Loucy (cell line): ENCODE measurements around the gene MAPKAP1.

Source experiments
- H2AFZ ChIP-seq: fragments of 200-600 bp; sonication (generic); 2 replicates; pipeline ENCODE4 v1.6.0; 2016; ENCODE audit warnings: antibody characterized with exemption, mild to moderate bottlenecking, low read length, moderate library complexity
- H3F3A ChIP-seq: fragments of 200-600 bp; 2 replicates; pipeline ENCODE4 v1.6.0; 2016; ENCODE audit warnings: antibody characterized with exemption, low read depth, mild to moderate bottlenecking
- H3K27me3 ChIP-seq: fragments of 200-600 bp; sonication (generic); 2 replicates; pipeline ENCODE4 v1.6.1; 2014; ENCODE audit warnings: low read length, mild to moderate bottlenecking; ENCODE audit not compliant: insufficient read depth, poor library complexity, severe bottlenecking
- H3K36me3 ChIP-seq: fragments of 200-600 bp; sonication (generic); 2 replicates; pipeline ENCODE4 v1.6.1; 2016; ENCODE audit warnings: low read length; ENCODE audit not compliant: insufficient read depth
- H3K4me1 ChIP-seq: fragments of 200-600 bp; sonication (generic); 2 replicates; pipeline ENCODE4 v1.5.1; 2014; ENCODE audit warnings: low read length, mild to moderate bottlenecking; ENCODE audit not compliant: insufficient read depth, poor library complexity, severe bottlenecking
- H3K4me2 ChIP-seq: fragments of 200-600 bp; sonication (generic); 2 replicates; pipeline ENCODE4 v1.6.0; 2014; ENCODE audit warnings: antibody characterized with exemption, low read length, low read depth, mild to moderate bottlenecking; ENCODE audit not compliant: poor library complexity, severe bottlenecking
- H3K4me3 ChIP-seq: fragments of 200-600 bp; sonication (generic); 2 replicates; pipeline ENCODE4 v1.5.1; 2014; ENCODE audit warnings: low read length, mild to moderate bottlenecking, mixed read lengths; ENCODE audit not compliant: poor library complexity, severe bottlenecking
- H3K79me2 ChIP-seq: fragments of 200-600 bp; sonication (generic); 2 replicates; pipeline ENCODE4 v1.6.1; 2014; ENCODE audit warnings: low read length; ENCODE audit not compliant: insufficient read depth
- H3K9ac ChIP-seq: fragments of 200-600 bp; sonication (generic); 2 replicates; pipeline ENCODE4 v1.6.0; 2014; ENCODE audit warnings: mild to moderate bottlenecking, low read depth, low read length, moderate library complexity; ENCODE audit not compliant: poor library complexity, severe bottlenecking
- H3K9me2 ChIP-seq: fragments of 200-600 bp; sonication (generic); replicated peaks from 2 replicates; pipeline ENCODE4 v1.6.1; 2016; ENCODE audit warnings: low read depth, low read length, mixed read lengths
- H3K9me3 ChIP-seq: fragments of 200-600 bp; sonication (generic); 2 replicates; pipeline ENCODE4 v1.6.1; 2014; ENCODE audit warnings: mild to moderate bottlenecking, antibody characterized with exemption, low read length, low read depth; ENCODE audit not compliant: insufficient read depth
- H4K20me1 ChIP-seq: fragments of 200-600 bp; sonication (generic); 2 replicates; pipeline ENCODE4 v1.6.0; 2014; ENCODE audit warnings: antibody characterized with exemption, low read length, mild to moderate bottlenecking; ENCODE audit not compliant: insufficient read depth, poor library complexity, severe bottlenecking
- EZH2phosphoT487 ChIP-seq: fragments of 200-600 bp; IDR thresholded peaks from 2 replicates; pipeline ENCODE4 v1.6.1; 2018; ENCODE audit warnings: antibody characterized with exemption, mild to moderate bottlenecking, moderate library complexity, borderline replicate concordance
- TF ChIP-seq, protein P1 (sequence below): fragments of 200-600 bp; sonication (generic); conservative IDR thresholded peaks from 2 replicates; pipeline ENCODE4 v1.5.1; 2014; ENCODE audit warnings: mild to moderate bottlenecking, antibody characterized with exemption, low read length

Gene MAPKAP1

GRCh38 chr9:125416517-125416916 lies 290.5 kb downstream of the MAPKAP1 start:
- Histone ChIP-seq H3K36me3 (no peaks in the 10 kb centered on the region), H3K79me2 (no peaks in the 10 kb centered on the region), H3K4me1 (no peaks in the 10 kb centered on the region), H3K9ac (no peak overlapping the region), H3K4me3 (no peak overlapping the region), H3K4me2 (no peak overlapping the region), H3K27me3 (no peaks in the 10 kb centered on the region), H3K9me2 (no peaks in the 10 kb centered on the region), H3F3A (no peaks in the 10 kb centered on the region), H2AFZ (no peak overlapping the region), H4K20me1 (no peaks in the 10 kb centered on the region), H3K9me3 (no peaks in the 10 kb centered on the region)
- no peak for TF ChIP-seq EZH2phosphoT487
- TF ChIP-seq, protein P1, sequence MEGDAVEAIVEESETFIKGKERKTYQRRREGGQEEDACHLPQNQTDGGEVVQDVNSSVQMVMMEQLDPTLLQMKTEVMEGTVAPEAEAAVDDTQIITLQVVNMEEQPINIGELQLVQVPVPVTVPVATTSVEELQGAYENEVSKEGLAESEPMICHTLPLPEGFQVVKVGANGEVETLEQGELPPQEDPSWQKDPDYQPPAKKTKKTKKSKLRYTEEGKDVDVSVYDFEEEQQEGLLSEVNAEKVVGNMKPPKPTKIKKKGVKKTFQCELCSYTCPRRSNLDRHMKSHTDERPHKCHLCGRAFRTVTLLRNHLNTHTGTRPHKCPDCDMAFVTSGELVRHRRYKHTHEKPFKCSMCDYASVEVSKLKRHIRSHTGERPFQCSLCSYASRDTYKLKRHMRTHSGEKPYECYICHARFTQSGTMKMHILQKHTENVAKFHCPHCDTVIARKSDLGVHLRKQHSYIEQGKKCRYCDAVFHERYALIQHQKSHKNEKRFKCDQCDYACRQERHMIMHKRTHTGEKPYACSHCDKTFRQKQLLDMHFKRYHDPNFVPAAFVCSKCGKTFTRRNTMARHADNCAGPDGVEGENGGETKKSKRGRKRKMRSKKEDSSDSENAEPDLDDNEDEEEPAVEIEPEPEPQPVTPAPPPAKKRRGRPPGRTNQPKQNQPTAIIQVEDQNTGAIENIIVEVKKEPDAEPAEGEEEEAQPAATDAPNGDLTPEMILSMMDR: no peak

DNA sequence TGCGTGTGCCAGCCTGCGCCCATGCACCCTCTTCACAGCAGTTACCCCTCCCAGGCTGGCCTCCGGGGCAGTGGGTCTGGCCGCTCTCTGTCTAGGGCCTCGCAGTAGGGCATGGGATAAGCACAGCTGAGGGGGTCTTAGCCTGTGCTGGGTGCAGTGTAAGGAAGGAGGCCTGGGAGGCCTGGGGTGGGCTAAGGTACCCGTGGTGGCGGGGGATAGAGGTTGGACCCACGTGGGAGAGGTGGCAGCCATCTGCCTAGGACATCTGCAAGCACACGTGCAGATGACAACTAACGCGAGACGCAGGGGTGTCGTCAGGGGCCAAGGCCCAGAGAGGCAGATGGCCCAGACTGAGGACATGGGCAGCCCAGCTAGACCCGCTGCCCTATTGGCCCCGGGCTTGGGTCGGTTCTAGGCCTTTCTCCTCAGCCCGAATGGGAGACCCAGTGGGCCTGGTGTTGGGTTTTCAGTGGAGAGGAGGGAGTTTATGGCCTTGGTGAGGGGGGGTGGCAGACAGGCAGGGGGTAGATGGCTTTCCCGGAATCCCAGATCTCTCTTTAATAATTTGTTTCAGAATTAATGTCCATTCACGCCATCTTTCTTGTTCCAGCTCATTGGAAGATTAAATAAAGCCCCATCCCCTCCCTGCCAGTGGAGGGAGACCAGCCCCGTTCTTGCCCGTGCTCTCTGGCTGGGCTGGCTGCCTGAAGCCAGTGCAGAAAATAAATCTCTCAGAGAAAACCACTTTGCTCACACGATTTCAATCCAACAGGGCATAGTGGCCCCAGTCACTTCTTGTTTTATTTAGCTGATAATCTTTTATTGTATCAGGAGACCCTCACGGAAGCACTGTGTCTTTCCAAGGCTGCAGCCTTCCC lies 291.2 kb downstream of the MAPKAP1 start:
- TF ChIP-seq, protein P1: no peak
- no peak for TF ChIP-seq EZH2phosphoT487

DNA sequence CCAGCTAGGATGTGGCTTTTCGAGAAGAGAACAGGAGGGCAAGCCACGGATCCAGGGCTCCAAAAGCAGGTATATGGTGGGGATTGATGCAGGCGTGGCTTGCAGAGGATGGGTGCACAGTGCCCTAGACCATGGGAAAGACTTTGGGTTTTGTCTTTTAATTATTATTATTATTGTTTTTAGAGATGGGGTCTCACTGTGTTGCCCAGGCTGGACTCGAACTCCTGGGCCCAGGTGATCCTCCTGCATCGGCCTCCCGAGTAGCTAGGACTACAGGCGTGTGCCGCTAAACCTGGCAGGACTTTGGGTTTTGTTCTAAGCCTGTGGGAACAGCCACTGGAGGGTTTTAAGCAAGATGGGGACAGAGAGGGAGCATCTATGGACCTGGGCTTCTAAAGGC lies 293.4 kb downstream of the MAPKAP1 start:
- no peak overlapping the region for H2AFZ ChIP-seq
- H3K9ac ChIP-seq: no peak overlapping the region
- no peaks in the 10 kb centered on the region for H4K20me1 ChIP-seq
- no peaks in the 10 kb centered on the region for H3K4me1 ChIP-seq
- H3K9me2 ChIP-seq: no peaks in the 10 kb centered on the region
- H3K4me3 ChIP-seq: no peak overlapping the region
- no peaks in the 10 kb centered on the region for H3K36me3 ChIP-seq
- no peaks in the 10 kb centered on the region for H3F3A ChIP-seq
- TF ChIP-seq, protein P1: no peak
- no peak for TF ChIP-seq EZH2phosphoT487
- no peaks in the 10 kb centered on the region for H3K79me2 ChIP-seq
- no peaks in the 10 kb centered on the region for H3K27me3 ChIP-seq
- no peaks in the 10 kb centered on the region for H3K9me3 ChIP-seq
- H3K4me2 ChIP-seq: no peak overlapping the region

More for the DNA sequence above, 291.2 kb downstream of the MAPKAP1 start:
- no peaks in the 10 kb centered on the region for H3K9me3 ChIP-seq
- no peak overlapping the region for H3K4me3 ChIP-seq
- H3K27me3 ChIP-seq: no peaks in the 10 kb centered on the region
- H3K4me2 ChIP-seq: no peak overlapping the region
- no peak overlapping the region for H3K9ac ChIP-seq
- no peaks in the 10 kb centered on the region for H3K36me3 ChIP-seq
- no peak overlapping the region for H2AFZ ChIP-seq
- H4K20me1 ChIP-seq: no peaks in the 10 kb centered on the region
- no peaks in the 10 kb centered on the region for H3K4me1 ChIP-seq
- no peaks in the 10 kb centered on the region for H3K79me2 ChIP-seq
- H3K9me2 ChIP-seq: no peaks in the 10 kb centered on the region
- H3F3A ChIP-seq: no peaks in the 10 kb centered on the region
